Iris pigment epithelial cell (primary cell): ENCODE measurements around the gene ZNF248.

Experiments used
- DNase-seq: peaks from one replicate; pipeline ENCODE4 v3.0.0-alpha.2; 2011; ENCODE audit warnings: low read depth

Gene ZNF248

GRCh38 chr10:37821237-37821636, 36.2 kb downstream of the ZNF248 start:
- no peak for DNase-seq

- DNase-seq: no peak
These were observed 37.6 kb downstream of the ZNF248 start for GRCh38 chr10:37819797-37820196.

GRCh38 chr10:37816290-37816689, 41.1 kb downstream of the ZNF248 start:
- no peak for DNase-seq

GRCh38 chr10:37813763-37814162, 43.6 kb downstream of the ZNF248 start:
- no peak for DNase-seq

- DNase-seq: no peak
These were observed 45.1 kb downstream of the ZNF248 start for GRCh38 chr10:37812290-37812689.

- DNase-seq: no peak
These were observed 54.1 kb downstream of the ZNF248 start for GRCh38 chr10:37803269-37803668.

- no peak for DNase-seq
These were observed 55.9 kb downstream of the ZNF248 start for GRCh38 chr10:37801557-37801956.

GRCh38 chr10:37794305-37794976, 63.0 kb downstream of the ZNF248 start:
- DNase-seq: no peak

- DNase-seq: no peak
These were observed 67.8 kb downstream of the ZNF248 start for GRCh38 chr10:37789590-37789989.

- no peak for DNase-seq
These were observed 72.7 kb downstream of the ZNF248 start for GRCh38 chr10:37784678-37785077.

GRCh38 chr10:37780536-37780935, 76.9 kb downstream of the ZNF248 start:
- no peak for DNase-seq

GRCh38 chr10:37777056-37777455, 80.4 kb downstream of the ZNF248 start:
- no peak for DNase-seq

GRCh38 chr10:37775612-37776011, 81.8 kb downstream of the ZNF248 start:
- DNase-seq: no peak

GRCh38 chr10:37774351-37774750, 83.1 kb downstream of the ZNF248 start:
- DNase-seq: no peak

GRCh38 chr10:37765216-37765615, 92.2 kb downstream of the ZNF248 start:
- DNase-seq: no peak

GRCh38 chr10:37763132-37763531, 94.3 kb downstream of the ZNF248 start:
- no peak for DNase-seq

GRCh38 chr10:37762287-37762686, 95.1 kb downstream of the ZNF248 start:
- DNase-seq: no peak

- DNase-seq: no peak
These were observed 96.6 kb downstream of the ZNF248 start for GRCh38 chr10:37760817-37761216.

GRCh38 chr10:37758074-37758473, 99.3 kb downstream of the ZNF248 start:
- DNase-seq: no peak

- peak; percentile 9 for DNase-seq
These were observed 102.7 kb downstream of the ZNF248 start for GRCh38 chr10:37754538-37755323.

- no peak for DNase-seq
These were observed 105.0 kb downstream of the ZNF248 start for GRCh38 chr10:37752334-37752875.

GRCh38 chr10:37748170-37748569, 109.2 kb downstream of the ZNF248 start:
- DNase-seq: no peak

- DNase-seq: no peak
These were observed 110.3 kb downstream of the ZNF248 start for GRCh38 chr10:37747081-37747480.
